Gastrocnemius medialis (tissue), 4 donors: ENCODE data around the gene KIRREL3.

ENCODE experiments used
- CTCF ChIP-seq, 5 experiments: fragments of 450-650 bp in 3 of 5; fragments of 200-600 bp in 2 of 5; sonication (generic) in 2 of 5; IDR thresholded peaks in 4 of 5; conservative IDR thresholded peaks in 1 of 5; 1 replicate in 4 of 5; 2 replicates in 1 of 5; pipeline ENCODE4 v1.5.1; 2016 to 2019; ENCODE audit warnings: antibody characterized with exemption in 5 of 5, mild to moderate bottlenecking in 3 of 5, moderate library complexity in 3 of 5
- POLR2A ChIP-seq, 2 donors: fragments of 450-650 bp; IDR thresholded peaks; one replicate each; pipeline ENCODE4 v1.6.1; 2017; ENCODE audit warnings: antibody characterized with exemption in 2 of 2, mild to moderate bottlenecking in 2 of 2, moderate library complexity in 2 of 2

GRCh38 chr11:126530416-126530815 lies 470.2 kb downstream of the KIRREL3 start:
- TF ChIP-seq CTCF (IDR thresholded peaks at IDR 0.05 in 4 of 5, conservative IDR thresholded peaks at IDR 0.05 in 1 of 5) (no peak), POLR2A (IDR thresholded peaks at IDR 0.05) (no peak)
